PC-3 (cell line): ENCODE measurements around the gene GALNT15. TPM values are rescaled to one million over a fixed set of nuclear protein-coding genes. Genes with fewer than 3 reads are reported as not detected.

ENCODE experiments used
- ATAC-seq: fragments of 200-7000 bp; cut with Tn5 transposase; 2 replicates; pipeline ENCODE4 v1.9.1; 2020; ENCODE audit warnings: mild to moderate bottlenecking, moderate library complexity
- BruUV-seq: library from RNA; stranded (reverse); fragments of 400-500 nt; replicated peaks from 2 replicates; lab custom pipeline; 2021; lab: Mats Ljungman, UMichigan
- CTCF ChIA-PET: fragments of 300-600 bp; sonication (Branson Sonifier 250); formaldehyde crosslinking; loops from one replicate; lab custom pipeline; 2022; ENCODE audit warnings: antibody characterized with exemption; lab: Charles Lee
- POLR2A ChIA-PET: fragments of 300-600 bp; sonication (Branson Sonifier 250); formaldehyde crosslinking; loops from one replicate; lab custom pipeline; 2022; ENCODE audit warnings: antibody characterized with exemption; ENCODE audit not compliant: unreplicated experiment; lab: Charles Lee
- DNase-seq: peaks from one replicate; pipeline ENCODE4 v3.0.0-alpha.2; 2015
- H2AFZ ChIP-seq: fragments of 300-600 bp; sonication (generic); 2 replicates; pipeline ENCODE4 v1.6.0; 2016; ENCODE audit warnings: antibody characterized with exemption, low read length
- H3F3A ChIP-seq: fragments of 300-600 bp; sonication (generic); one replicate; pipeline ENCODE4 v1.6.0; 2017; ENCODE audit warnings: antibody characterized with exemption, low read length, control low read depth, mild to moderate bottlenecking; ENCODE audit not compliant: unreplicated experiment
- H3K27ac ChIP-seq: fragments of 300-600 bp; sonication (generic); 2 replicates; pipeline ENCODE4 v1.5.1; 2016; ENCODE audit warnings: mild to moderate bottlenecking, low read length
- H3K27me3 ChIP-seq: fragments of 300-600 bp; sonication (generic); 2 replicates; pipeline ENCODE4 v1.6.1; 2016; ENCODE audit warnings: low read length, mixed read lengths
- H3K36me3 ChIP-seq: fragments of 300-600 bp; sonication (generic); 2 replicates; pipeline ENCODE4 v1.6.1; 2016; ENCODE audit warnings: low read depth, mixed run types, low read length, mixed read lengths
- H3K4me1 ChIP-seq: fragments of 300-600 bp; sonication (generic); 2 replicates; pipeline ENCODE4 v1.5.1; 2016; ENCODE audit warnings: low read length; ENCODE audit not compliant: insufficient read depth
- H3K4me2 ChIP-seq: fragments of 300-600 bp; sonication (generic); 2 replicates; pipeline ENCODE4 v1.6.0; 2016; ENCODE audit warnings: low read length
- H3K4me3 ChIP-seq: fragments of 300-600 bp; sonication (generic); 2 replicates; pipeline ENCODE4 v1.5.1; 2016; ENCODE audit warnings: mild to moderate bottlenecking, low read length, mixed read lengths
- H3K79me2 ChIP-seq: fragments of 300-600 bp; sonication (generic); 2 replicates; pipeline ENCODE4 v1.6.1; 2017; ENCODE audit warnings: low read length, mixed read lengths
- H3K9ac ChIP-seq: fragments of 300-600 bp; sonication (generic); 2 replicates; pipeline ENCODE4 v1.6.0; 2016; ENCODE audit warnings: mild to moderate bottlenecking, low read length
- H3K9me2 ChIP-seq: fragments of 300-600 bp; sonication (generic); replicated peaks from 2 replicates; pipeline ENCODE4 v1.6.1; 2016; ENCODE audit warnings: mixed run types, low read length, mixed read lengths
- H3K9me3 ChIP-seq: fragments of 300-600 bp; sonication (generic); 2 replicates; pipeline ENCODE4 v1.6.1; 2016; ENCODE audit warnings: low read length, mixed read lengths
- H4K20me1 ChIP-seq: fragments of 300-600 bp; sonication (generic); 2 replicates; pipeline ENCODE4 v1.6.1; 2016; ENCODE audit warnings: low read length, mixed read lengths
- CTCF ChIP-seq: fragments of 300-600 bp; sonication (generic); conservative IDR thresholded peaks from 2 replicates; pipeline ENCODE4 v1.5.1; 2017; ENCODE audit warnings: antibody characterized with exemption, low read depth, mild to moderate bottlenecking, low read length
- EZH2 ChIP-seq: fragments of 300-600 bp; sonication (generic); IDR thresholded peaks from one replicate; pipeline ENCODE4 v1.6.1; 2017; ENCODE audit warnings: antibody characterized with exemption, mild to moderate bottlenecking, low read length; ENCODE audit not compliant: unreplicated experiment
- EZH2phosphoT487 ChIP-seq: fragments of 300-600 bp; sonication (generic); IDR thresholded peaks from 2 replicates; pipeline ENCODE4 v1.6.1; 2018; ENCODE audit warnings: mild to moderate bottlenecking, antibody characterized with exemption, low read length, borderline replicate concordance
- intact Hi-C: fragments of 100-400 bp; cut with micrococcal nuclease; formaldehyde crosslinking; loops from 2 replicates; pipeline ENCODE4 v1.9.0; 2023
- total RNA-seq: library from RNA; depleted of rRNA; stranded (reverse); fragments of >200 nt; gene quantifications from 2 replicates; pipeline ENCODE4 v1.2.3, GENCODE V29; 2014

Gene GALNT15
- total RNA-seq, 1 experiment from 2014 or later: not detected

GRCh38 chr3:16254916-16255315, 80.4 kb downstream of the GALNT15 start:
- POLR2A ChIA-PET: no interaction called here
- no peaks in the 10 kb centered on the region for H4K20me1 ChIP-seq
- intact Hi-C loops: no loop called here

DNA sequence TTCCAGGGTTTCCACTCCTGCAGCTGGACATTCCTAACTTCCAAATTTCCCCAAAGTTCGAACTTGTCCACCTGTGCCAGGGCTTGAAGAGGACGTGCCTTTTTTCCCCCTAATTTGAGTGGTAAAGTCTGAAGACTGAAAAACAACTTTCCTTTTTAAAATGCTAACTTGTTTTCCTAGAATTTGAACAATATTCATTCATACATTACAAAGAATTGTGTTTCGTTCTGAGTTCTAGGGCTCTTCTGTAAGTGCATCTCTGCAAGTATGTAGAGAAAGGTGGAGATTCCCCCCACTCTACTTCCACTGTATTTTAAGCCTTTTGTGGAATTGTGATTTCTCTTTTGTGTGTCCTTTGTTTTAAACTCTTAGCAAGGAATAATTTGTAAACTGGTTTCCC, 80.8 kb downstream of the GALNT15 start:
- H3F3A ChIP-seq: no peaks in the 10 kb centered on the region
- H2AFZ ChIP-seq: no peak overlapping the region
- no peak overlapping the region for H3K4me2 ChIP-seq
- ChIA-PET CTCF (no interaction called here), POLR2A (no interaction called here)
- intact Hi-C loops: no loop called here
- H3K9ac ChIP-seq: no peak overlapping the region
- H3K4me1 ChIP-seq: no peaks in the 10 kb centered on the region
- no peaks in the 10 kb centered on the region for H3K27me3 ChIP-seq
- no peak overlapping the region for H3K4me3 ChIP-seq
- H3K79me2 ChIP-seq: no peaks in the 10 kb centered on the region
- DNase-seq (no peak), ATAC-seq (no peak)
- H3K27ac ChIP-seq: no peak overlapping the region
- H3K9me3 ChIP-seq: no peaks in the 10 kb centered on the region
- no peaks in the 10 kb centered on the region for H4K20me1 ChIP-seq
- H3K36me3 ChIP-seq: peaks cover 9% of the 10 kb centered on the region
- TF ChIP-seq EZH2phosphoT487: no peak
- no peaks in the 10 kb centered on the region for H3K9me2 ChIP-seq
- no TSS peak for BruUV-seq

More at GRCh38 chr3:16254916-16255315, 80.4 kb downstream of the GALNT15 start:
- no TSS peak for BruUV-seq
- no peak overlapping the region for H2AFZ ChIP-seq
- no peak for DNase-seq
- CTCF ChIA-PET: no interaction called here
- H3F3A ChIP-seq: no peaks in the 10 kb centered on the region
- H3K27ac ChIP-seq: no peak overlapping the region
- no peaks in the 10 kb centered on the region for H3K79me2 ChIP-seq
- peaks cover 5% of the 10 kb centered on the region for H3K36me3 ChIP-seq
- H3K4me1 ChIP-seq: no peaks in the 10 kb centered on the region
- no peak overlapping the region for H3K9ac ChIP-seq
- ATAC-seq: no peak
- no peaks in the 10 kb centered on the region for H3K9me3 ChIP-seq
- H3K9me2 ChIP-seq: no peaks in the 10 kb centered on the region
- no peak overlapping the region for H3K4me2 ChIP-seq
- H3K27me3 ChIP-seq: no peaks in the 10 kb centered on the region
- TF ChIP-seq CTCF: no peak
- TF ChIP-seq EZH2phosphoT487: no peak
- no peak for TF ChIP-seq EZH2
- no peak overlapping the region for H3K4me3 ChIP-seq

- intact Hi-C loops: no loop called here
- POLR2A ChIA-PET: no interaction called here
- BruUV-seq: no TSS peak
These were observed 81.2 kb downstream of the GALNT15 start for GRCh38 chr3:16255726-16256125.

More at GRCh38 chr3:16255726-16256125, 81.2 kb downstream of the GALNT15 start:
- CTCF ChIA-PET: no interaction called here
- H3K9me3 ChIP-seq: no peaks in the 10 kb centered on the region
- H4K20me1 ChIP-seq: no peaks in the 10 kb centered on the region
- no peaks in the 10 kb centered on the region for H3F3A ChIP-seq
- no peak for ATAC-seq
- no peak overlapping the region for H2AFZ ChIP-seq
- no peaks in the 10 kb centered on the region for H3K4me1 ChIP-seq
- H3K9ac ChIP-seq: no peak overlapping the region
- H3K27ac ChIP-seq: no peak overlapping the region
- H3K36me3 ChIP-seq: peaks cover 12% of the 10 kb centered on the region
- H3K4me3 ChIP-seq: no peak overlapping the region
- H3K9me2 ChIP-seq: no peaks in the 10 kb centered on the region
- TF ChIP-seq CTCF (no peak), EZH2 (no peak), EZH2phosphoT487 (no peak)
- H3K27me3 ChIP-seq: no peaks in the 10 kb centered on the region
- no peaks in the 10 kb centered on the region for H3K79me2 ChIP-seq
- no peak for DNase-seq
- no peak overlapping the region for H3K4me2 ChIP-seq
